ENCODE data around the gene ANO8.
A peak's percentile ranks its signal among the peaks of the same experiment; 100 is the strongest.

Gene ANO8

DNA sequence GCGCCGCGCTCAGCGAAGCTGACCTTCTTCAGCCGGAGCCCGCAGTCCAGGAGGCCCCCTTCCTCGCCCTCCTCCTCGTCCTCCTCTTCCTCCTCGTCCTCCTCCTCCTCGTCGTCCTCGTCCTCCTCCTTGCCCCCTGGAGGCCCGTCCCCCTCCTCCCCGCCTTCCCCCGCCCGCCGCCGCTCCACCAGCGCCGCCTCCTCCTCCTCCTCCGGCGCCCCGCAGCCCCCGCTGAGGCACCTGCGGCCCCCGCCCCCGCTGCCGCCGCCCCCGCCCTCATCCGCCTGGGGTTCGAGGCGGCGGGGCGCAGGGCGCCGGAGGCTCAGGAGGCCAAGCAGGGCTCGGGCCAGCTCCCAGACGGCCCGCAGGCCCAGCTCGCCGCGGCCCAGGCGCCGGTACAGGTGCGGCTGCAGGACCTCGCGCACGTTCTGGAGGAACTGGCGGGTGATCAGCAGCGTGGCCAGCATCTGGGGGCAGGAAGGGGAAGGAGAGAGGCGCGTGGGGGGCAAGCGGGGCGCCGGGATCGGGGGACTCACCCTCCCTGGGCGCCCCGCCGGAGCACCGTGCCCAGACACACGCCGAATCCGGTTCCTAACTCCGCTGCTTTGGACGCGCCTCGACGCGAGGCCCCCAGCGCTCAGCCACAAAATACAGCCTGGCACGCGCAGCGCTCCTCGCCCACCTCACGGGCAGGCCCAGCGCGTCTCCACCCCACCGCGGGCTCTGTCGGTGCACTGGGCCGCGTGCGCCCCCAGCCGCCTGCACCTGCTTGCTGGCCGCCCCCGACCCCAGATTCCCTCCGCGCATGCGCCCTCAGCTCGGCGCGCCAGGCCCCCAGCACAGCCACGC is 5.9 kb downstream of the ANO8 start:
- no peak for DNase-seq (ENCODE audit: low spot score)

DNA sequence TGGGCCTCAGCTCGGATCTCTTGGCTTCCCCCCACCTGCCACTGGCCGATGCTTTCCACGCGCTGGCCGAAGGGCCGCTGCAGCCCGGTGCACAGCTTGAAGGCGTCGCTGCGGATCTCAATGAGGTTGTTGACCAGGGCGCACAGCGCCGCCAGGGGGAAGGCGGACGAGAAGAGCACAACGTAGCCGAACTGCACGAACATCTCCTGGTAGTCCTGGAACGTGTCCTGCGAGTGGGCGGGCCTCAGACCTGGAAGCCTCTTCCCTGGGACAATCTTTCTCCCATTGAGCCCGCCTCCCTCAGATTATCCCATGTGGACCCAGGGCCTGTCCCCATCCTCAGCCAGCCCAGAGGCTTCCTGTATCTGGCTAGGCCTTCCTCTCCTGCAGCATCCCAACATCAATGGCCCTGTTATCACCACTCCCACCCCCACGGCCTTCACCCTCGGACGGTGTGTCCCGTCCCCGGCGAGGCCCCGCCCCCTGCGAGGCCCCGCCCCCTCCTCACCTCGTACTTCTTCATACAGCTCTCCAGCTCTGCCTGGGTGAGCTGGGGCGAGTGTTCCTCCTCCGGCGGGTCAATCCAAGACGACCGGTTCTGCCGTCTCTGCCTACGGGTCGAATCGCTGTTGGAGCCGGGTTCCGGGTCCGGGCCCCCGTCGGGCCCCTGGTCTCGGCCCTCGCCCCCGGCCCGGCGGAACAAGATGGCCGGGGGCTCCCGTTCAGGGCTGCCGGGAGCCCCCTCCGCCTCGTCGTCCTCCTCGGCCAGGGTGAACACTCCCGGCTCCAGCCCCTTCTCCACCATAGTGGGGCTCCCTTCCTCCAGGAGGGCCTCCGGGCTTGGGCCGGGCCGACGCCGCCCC is 6.8 kb downstream of the ANO8 start:
- peak; percentile 92 for DNase-seq (ENCODE audit: low spot score)

DNA sequence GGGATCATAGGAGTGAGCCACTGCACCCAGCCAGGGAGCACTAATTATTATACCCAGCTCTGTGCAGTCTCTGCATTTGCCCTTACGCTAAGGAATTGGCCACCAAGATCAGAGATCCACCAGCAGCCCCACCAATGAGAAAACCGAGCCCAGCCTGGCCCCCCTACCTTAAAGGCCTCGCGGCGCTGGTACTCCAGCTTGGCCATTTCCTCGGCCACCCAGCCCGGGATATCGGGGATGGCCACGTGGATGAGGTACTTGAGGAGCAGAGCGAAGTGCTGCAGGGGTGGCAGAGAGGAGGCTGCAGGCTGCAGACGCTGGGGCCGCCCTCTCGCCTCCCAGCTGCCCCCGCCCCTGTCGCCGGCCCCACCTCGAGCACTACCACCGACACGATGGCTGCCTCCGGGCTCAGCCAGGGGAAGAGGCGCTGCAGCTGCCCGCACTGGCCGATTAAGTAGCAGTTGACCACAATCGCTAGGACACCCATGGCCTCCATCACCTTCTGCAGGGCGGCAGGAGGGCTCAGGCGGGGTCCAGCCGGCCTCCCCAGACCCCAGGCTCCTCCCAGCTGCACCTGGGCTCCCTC is 7.5 kb downstream of the ANO8 start:
- peak; percentile 64 for DNase-seq (ENCODE audit: low spot score)

DNA sequence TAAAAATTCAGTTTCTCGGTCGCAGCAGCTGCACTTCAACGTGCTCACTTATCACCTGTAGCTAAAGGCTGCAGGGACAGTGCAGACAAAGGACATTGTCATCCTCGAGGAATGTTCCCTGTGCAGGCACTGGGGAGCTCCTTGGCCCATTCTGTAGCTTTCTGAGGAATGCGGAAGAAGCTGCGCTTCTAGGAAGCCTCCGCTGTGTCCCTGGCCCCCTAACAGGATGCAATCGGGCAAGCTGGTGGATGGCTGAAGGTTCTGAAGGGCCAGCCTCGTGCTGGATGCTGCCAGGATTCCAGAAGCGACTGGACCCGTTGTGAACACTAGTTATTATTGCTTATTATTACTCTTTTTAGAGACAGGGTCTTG is 8.1 kb downstream of the ANO8 start:
- DNase-seq (ENCODE audit: low spot score) = no peak

DNA sequence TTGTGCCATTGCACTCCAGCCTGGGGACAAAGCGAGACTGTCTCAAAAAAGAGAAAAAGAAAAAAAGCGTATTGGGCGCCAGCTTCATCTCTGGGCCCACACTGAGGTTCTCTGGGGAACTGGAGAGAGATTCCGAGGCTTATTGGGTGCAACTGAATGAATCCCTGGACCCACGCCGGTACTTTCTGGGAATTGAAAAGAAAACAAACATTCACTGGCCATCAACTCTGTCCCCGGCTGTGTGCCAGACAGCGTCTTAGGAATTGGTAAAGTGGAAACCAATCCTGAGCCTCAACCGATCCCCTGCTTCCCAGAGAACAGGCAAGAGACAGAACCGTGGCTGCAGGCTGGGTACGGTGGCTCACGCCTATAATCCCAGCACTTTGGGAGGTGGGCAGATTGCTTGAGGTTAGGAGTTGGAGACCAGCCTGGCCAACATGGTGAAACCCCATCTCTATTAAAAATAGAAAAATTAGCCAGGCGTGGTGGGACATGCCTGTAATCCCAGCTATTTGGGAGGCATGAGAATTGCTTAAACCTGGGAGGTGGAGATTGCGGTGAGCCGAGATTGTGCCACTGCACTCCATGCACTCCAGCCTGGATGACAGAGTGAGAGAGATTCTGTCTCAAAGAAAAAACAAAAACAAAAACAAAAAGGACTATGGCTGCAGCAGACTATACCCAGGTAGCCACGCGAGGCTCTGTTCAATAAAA is 8.6 kb downstream of the ANO8 start:
- DNase-seq (ENCODE audit: low spot score) = no peak

DNA sequence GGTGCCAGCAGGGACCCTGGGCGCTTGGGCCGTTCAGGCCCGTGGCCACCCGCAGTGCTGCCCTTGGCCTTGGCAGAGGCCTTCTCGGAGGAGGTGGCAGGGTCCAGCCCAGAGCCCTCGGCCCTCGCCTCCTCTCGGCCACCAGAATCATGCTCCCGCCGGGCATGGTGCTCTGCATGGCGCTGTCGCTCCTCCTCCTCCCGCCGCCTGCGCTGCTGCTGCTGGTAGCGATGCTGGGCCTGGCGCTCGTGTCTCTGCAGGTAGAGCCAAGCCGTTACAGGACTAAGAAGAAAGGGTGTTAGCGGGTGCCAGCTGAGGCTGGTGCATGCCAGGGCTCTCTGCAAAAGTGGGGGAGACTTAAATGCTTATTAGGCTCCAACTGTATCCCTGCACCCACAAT is 9.5 kb downstream of the ANO8 start:
- no peak for DNase-seq (ENCODE audit: low spot score)

DNA sequence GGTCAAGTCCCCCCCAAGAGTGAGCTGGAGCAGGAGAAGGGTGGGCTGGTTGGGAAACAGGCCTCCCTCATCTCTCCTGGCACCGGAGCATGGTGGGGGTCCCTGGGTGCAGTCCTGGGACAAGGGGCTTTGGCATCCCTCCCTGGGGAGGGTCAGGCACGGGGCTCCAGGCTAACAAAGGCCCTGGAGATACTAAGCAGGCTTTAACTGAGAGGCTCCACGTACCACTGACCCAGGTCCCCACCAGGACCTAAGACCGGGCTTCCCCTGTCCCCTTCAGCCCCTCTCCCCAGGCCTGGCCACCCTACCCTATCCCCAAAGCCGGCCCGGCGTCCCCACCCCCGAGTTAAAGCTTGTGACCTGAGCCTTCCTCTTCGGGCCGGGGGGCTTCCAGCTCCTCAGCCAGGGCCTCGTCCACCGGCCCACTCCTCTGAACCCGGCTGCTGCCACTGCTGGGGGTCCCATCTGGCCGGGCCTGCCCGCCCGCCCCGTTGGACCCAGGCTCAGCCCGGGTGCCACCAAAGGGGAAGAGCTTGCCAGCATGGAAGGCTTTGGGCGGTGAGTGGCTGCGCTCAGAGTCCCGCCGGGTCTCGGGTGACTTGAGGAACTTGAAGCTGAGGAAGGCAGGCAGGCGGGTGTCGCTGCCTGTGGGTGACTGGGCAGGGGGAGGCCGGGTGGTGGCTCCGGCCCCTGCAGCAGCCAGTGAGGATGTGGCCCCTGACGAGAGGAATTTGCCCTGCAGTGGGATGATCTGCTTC is 10.1 kb downstream of the ANO8 start:
- DNase-seq (ENCODE audit: low spot score) = no peak

DNA sequence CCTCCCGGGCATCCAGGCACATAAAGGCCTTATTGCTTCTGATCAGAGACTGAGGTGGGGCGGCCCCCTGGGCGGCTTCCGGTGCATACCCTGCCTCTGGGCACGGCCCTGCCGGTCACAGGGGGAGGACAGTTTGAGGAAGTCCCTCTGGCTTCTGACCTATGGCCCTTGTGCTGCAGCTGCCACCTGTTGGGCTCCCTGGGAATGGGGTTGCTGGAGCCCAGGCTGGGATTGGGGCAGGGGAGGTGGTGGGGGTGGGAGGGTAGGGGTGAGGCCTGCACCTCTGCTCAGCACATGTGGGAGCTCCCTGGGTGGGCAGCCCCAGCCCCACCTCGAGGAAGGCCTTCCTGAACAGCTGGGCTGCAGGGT is 10.7 kb downstream of the ANO8 start:
- no peak for DNase-seq (ENCODE audit: low spot score)

DNA sequence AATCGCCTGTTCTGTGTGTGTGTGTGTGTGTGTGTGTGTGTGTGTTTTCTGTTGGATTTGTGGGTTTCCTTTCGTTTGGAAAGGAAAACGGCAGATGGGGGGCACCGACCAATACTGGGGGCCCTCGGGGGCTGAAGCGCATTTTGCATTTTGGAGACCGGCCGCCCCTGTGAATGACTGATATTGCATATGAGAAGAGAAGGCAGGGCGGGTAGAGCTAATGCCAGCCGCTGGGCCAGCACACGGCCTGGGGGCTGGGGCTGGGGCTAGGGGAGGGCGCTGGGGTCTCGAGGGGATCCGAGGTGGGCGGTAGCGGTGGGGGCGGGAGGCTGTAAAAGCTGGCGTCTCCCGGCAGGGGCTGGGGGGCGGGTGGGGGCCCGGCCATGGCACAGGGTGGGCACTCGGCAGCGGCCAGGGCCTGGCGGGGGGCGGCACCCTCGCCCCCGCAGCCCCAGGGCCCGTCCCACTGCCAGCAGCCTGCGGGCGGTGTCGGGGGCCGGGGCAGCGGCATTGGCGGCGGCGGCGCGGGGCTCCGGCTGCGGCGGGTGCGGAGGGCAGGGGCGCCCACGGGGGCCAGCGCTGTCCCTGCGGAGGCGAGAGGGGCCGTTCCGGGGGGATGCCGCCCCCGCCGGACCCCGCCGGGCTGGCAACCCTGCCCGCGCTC is 11.2 kb downstream of the ANO8 start:
- no peak for DNase-seq (ENCODE audit: low spot score)

DNA sequence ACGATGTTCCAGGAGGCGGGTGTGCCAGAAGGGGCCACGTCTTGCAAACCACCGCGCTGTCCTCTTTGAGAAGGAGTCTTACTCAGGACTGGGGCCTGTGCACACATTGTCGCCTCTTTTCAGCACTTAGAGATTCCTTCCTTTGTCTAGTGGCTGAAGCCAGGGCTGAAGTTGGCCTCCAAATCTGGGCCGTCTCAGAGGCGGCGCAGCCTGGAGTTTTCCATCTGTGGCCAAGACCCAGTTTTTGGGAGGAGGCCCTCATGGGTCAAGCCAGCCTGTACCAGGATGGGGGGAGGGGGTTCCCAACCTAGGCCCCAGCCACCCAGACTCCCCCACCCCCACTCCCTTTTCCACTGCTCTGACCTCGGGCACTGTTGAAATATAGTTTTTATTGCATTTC is 11.8 kb downstream of the ANO8 start:
- no peak for DNase-seq (ENCODE audit: low spot score)

DNA sequence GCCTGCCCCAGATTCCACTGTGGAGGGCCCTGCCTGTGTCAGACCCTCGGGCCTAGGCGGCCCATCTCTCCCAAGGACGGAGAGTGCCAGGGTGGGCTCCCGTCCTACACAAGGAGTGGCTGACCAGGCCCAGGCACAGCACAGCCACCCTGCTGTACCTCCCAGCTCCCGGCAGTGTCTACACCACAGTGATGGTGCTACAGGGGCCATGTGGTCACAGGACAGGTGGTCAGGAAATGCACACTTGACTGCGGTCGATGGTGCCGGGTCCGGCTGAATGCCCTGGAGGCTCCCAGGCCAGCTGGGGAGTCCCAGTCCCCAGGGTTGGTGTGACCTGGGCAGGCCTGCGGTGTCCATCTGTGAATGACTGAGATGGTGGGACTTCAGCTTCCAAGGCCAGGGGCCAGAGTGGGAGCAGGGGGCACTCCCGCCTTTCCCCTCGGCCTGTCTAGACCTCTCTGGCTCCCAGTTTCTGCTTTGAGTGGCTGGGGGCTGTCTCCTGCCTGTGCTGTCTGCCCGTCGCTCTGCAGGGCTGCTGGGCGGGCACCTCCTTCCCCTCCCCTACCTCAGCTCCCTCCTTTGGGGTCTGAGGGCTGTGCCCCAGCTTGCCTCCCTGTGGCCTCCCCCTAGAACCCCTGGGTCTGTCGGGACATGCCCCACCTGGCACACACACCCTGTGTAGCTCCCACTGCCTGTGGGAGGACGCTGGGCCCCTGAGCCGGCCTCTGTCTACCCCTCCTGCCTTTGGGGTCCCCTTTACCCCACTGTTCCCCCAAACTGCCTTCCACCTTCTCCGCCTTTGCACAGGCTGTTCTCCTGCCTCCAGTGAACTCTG is 12.8 kb downstream of the ANO8 start:
- DNase-seq (ENCODE audit: low spot score) = no peak

DNA sequence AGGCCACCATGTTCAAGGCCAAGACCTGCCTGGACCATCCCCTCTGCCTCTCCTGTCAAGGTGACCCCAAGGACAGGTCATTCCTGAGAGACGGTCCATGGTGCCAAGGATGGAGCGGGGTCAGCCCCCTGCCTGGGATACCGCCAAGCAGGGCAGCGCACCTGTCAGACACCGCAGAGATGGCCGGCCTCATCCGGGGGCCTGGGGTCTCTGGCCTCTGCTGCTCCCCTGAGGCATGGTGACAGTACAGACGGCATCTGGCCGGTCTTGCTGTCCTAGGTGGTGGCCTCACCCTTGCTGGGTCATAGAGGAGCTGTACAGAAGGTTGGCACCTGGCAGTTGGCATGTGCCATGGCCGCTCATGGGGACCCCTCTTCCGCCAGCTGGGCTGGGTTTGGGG is 14.2 kb downstream of the ANO8 start:
- DNase-seq (ENCODE audit: low spot score) = no peak

DNA sequence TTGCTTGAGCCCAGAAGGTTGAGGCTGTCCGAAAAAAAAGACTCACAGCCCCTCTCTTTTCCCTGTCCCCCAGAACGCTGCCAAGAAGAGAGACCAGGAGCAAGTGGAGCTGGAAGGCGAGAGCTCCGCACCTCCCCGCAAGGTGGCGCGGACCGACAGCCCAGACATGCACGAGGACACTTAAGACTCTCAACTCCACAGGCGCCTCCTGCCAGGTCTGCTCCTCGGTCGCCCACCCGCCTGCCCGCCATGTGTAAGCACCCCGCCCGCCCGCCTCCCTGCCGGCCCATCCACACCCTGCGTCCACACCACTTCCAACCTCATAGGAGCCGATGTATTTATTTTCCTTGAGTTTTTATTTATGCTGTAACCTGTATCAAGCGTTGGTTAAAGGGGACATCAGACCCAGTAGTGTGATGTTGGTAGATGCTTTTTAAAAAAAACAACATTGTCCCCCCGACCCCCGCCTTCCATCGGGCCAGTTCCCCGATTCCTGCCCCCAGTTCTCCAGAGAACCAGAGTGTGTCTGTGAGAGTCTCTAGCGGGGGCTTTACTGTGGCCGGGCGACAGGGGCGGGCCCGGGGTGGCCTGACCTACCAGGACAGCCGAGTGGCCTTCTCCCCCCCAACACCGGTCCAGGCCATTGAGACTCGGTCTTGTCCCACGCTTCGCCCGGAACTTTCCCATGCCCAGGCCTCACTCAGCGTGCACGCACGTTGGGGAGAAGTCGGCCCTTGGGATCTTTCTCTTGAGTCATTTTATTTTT is 15.0 kb downstream of the ANO8 start:
- DNase-seq (ENCODE audit: low spot score) = no peak

DNA sequence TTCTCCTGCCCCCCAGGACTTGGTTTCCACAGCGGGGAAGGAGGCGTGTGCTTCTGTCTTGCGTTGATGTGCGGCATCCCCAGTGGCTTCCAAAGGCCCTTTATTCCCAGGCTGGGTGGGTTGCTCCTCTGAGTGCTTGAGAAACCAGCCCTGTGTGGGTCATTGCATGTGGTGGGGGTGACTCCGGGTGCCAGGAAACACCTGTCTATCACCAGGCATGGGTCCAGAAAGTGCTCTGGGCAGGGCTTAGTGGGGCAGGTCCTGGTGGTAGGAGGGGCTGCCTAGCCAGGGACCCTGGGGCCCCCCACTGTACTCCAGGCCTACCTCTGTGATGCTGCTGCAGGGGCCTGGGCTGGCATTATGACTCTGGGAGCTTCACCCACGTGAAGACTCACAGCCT is 15.7 kb downstream of the ANO8 start:
- DNase-seq (ENCODE audit: low spot score) = no peak

DNA sequence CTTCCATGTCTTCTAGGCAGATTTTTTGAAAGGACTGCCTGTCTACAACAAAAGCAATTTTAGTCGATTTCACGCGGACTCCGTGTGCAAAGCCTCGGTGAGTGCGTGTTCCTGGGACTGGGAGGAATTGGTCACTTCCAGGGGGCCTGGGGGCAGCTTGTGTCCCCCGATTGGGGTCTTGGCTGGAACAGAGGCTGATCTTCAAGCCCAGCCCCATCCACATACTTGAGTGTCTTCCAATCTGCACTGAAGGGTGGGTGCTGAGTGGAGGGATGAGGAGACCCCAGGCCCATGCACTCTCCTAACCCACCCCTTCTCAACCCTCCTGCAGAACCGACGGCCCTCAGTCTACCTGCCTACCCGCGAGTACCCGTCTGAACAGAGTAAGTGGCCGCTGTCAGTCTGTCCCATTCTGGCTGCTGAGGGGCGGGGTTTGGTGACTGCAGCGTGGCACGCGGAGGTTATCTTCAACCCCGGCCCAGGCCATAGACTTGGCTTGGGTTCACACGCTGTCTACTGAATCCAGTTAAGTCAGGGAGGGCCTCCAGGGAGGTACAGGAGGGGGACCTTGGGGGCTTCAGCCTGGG is 20.6 kb downstream of the ANO8 start:
- no peak for DNase-seq (ENCODE audit: low spot score)

DNA sequence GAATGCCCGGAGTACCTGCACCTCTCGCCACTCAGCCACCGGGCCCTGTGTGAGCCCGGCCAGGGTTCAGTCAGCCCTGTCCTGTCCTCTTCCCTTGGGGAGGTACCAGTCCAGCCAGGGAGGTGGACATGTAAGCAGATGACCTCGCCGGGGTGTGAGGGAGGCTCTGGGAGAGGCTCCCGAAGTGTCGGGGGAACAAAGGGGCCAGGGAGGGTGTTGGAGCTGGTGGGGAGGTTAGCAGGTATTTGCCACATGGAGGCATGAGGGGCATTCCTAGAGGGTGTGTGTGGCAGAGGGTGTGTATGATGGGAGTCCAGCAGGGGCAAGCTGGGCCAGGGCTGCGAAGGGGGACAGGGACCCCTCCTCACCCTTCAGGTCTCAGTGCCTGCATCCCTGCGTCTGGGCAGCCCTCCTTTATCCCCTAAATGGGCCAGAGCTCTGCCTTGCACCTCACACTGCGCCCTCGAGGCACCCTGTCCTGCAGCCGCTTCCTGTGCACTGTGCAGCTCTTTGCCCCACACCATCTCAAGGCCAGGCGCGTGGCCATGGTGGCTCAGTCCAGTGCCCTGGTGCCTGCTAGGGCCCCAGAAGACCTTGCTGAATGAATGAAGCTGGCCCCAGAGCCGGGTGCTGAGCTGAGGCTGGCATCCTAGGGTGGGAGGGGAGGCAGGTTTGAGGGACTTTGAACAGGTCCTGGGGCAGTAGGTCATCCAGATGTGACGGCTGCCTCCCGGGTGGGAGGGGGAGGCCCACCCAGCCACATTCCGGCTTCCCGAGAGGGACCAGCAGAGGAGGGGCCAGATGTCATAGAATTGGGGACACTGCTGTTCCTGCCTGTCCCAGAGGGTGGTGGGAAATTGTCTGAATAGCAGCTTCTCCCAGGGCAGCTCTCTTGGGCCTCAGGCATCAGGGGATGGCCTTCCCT is 22.2 kb downstream of the ANO8 start:
- no peak for DNase-seq (ENCODE audit: low spot score)

DNA sequence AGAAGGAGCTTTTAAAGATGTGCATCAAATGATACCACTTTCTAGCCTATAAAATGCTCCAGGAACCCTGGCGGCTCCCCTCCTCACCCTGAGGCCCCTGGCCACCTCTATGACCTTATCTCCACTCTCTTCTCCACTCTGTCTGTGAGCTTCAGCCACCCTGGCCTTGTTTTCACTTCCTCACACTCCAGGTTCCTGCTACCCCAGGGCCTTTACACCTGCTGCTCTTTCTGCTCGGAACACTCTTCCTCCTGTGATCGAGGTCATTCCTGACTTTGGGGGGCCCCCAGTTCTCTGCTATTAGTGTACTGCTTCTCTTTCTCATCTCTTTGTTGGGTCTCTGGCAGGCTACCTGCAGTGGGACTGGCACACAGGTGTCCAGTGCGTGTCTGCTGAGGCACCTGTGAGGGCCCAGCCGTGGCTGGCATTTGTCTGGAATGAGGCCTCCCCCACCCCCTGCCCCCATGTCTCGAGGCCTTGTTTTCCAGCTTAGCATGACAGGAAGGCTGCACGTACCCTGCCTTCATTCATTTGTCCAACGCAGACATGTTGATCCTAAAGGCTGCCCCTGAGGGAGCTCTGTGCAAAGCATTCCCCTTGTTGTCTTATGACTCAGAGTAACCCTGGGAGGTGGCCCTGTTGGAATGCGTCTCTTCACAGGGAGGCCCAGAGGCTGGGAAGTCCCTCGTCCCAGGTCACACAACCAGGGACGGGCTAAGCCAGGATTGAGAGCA is 23.0 kb downstream of the ANO8 start:
- DNase-seq (ENCODE audit: low spot score) = no peak

Measured in ecto neural progenitor cell (in vitro differentiated cells).